MM.1S (cell line): ENCODE data around the gene FIBCD1.

Source experiments
- CTCF ChIP-seq: fragments of 300-600 bp; sonication (generic); IDR thresholded peaks from 2 replicates; pipeline ENCODE4 v1.5.1; 2016; ENCODE audit warnings: antibody characterized with exemption, low read length, mixed read lengths
- EZH2 ChIP-seq: fragments of 300-600 bp; sonication (generic); optimal IDR thresholded peaks from 2 replicates; pipeline ENCODE3; 2017; ENCODE audit warnings: low read depth, mild to moderate bottlenecking, antibody characterized with exemption, low read length, mixed read lengths
- EZH2phosphoT487 ChIP-seq: fragments of 300-600 bp; sonication (generic); IDR thresholded peaks from 2 replicates; pipeline ENCODE4 v1.6.1; 2018; ENCODE audit warnings: antibody characterized with exemption, low read length

- no peak for TF ChIP-seq CTCF
- no peak for TF ChIP-seq EZH2
- TF ChIP-seq EZH2phosphoT487, result no peak
These were observed 46.0 kb upstream of the FIBCD1 start for GRCh38 chr9:130985029-130985428.
